Measurements from ENCODE around the gene CAPN9.
"Not testable (repeated sequence)": the region's sequence is repeated elsewhere in the genome, so short reads cannot be mapped to it uniquely, and the experiment has no call there.

The CAPN9 gene, protein sequence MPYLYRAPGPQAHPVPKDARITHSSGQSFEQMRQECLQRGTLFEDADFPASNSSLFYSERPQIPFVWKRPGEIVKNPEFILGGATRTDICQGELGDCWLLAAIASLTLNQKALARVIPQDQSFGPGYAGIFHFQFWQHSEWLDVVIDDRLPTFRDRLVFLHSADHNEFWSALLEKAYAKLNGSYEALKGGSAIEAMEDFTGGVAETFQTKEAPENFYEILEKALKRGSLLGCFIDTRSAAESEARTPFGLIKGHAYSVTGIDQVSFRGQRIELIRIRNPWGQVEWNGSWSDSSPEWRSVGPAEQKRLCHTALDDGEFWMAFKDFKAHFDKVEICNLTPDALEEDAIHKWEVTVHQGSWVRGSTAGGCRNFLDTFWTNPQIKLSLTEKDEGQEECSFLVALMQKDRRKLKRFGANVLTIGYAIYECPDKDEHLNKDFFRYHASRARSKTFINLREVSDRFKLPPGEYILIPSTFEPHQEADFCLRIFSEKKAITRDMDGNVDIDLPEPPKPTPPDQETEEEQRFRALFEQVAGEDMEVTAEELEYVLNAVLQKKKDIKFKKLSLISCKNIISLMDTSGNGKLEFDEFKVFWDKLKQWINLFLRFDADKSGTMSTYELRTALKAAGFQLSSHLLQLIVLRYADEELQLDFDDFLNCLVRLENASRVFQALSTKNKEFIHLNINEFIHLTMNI

DNA sequence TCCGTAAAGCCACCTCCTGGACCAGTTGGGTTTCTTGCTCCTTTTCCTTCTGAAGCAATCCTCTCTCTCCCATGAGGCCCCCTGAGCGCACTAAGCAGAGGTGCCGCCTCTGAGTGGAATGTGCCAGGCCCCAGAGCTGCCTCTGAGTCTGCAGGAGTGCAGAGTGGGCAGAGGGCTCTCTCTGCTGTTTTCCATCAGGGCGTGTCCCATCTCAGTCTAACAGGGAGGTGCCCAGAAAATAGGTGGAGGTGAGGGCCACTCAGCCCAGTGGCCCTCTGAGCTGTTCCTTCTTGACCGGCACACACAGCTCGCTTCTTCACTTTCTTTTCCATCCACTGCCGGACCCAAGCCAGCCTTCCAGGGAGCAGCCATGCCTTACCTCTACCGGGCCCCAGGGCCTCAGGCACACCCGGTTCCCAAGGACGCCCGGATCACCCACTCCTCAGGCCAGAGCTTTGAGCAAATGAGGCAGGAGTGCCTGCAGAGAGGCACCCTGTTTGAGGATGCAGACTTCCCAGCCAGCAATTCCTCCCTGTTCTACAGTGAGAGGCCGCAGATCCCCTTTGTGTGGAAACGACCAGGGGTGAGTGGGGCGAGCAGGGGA, at the start of gene CAPN9:
TSS of gene CAPN9 (plus strand) at position 262 of the 604 bp plus-strand sequence. CDS start at position 371, 109 bp downstream.
- ChIA-PET POLR2A (no interaction called here), CTCF (no interaction called here)
- no peak for DNase-seq (ENCODE audit: low read depth, low spot score)
- H3K4me3 ChIP-seq (ENCODE audit: low read depth, low read length), result no peak within 1 kb of the TSS
- TF ChIP-seq CTCF (IDR thresholded peaks at IDR 0.05; ENCODE audit: insufficient read depth, low read length, missing control alignments), result no peak

DNA sequence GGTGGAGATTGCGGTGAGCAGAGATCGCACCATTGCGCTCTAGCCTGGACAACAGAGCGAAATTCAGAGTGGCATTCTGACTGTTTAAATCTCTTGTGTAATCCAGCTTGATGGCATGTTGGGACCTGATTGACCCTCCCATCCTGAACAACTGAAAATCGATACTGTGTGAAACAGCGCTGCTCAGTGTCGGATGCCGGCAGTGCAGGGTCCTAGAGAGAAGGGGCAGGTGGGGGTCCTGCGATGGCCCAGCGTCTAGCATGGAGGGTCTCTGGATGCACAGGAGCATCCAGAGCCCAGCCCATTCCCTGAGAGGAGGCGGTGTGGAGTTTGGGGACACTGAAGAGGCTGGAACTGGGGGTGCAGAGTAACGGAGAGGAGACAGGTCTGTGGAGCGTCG, 49.1 kb upstream of the CAPN9 start:
- ChIA-PET POLR2A (no interaction called here), CTCF (interaction anchor here (1.1 kb wide), 1 partner anchor 75 kb away, joined by 3 read pairs; no protein-coding TSS in a partner anchor)
- TF ChIP-seq CTCF (IDR thresholded peaks at IDR 0.05; ENCODE audit: insufficient read depth, low read length, missing control alignments), result no peak
- no peak overlapping the region for H3K4me3 ChIP-seq (ENCODE audit: low read depth, low read length)
- no peak for DNase-seq (ENCODE audit: low read depth, low spot score)

GRCh38 chr1:230698964-230699363, 48.2 kb upstream of the CAPN9 start:
- DNase-seq (ENCODE audit: low read depth, low spot score); CTCF ChIA-PET; H3K4me3 ChIP-seq (ENCODE audit: low read depth, low read length); POLR2A ChIA-PET: not testable (repeated sequence)

GRCh38 chr1:230699716-230700115, 47.5 kb upstream of the CAPN9 start:
- POLR2A ChIA-PET, result no interaction called here
- DNase-seq (ENCODE audit: low read depth, low spot score), result no peak
- TF ChIP-seq CTCF (IDR thresholded peaks at IDR 0.05; ENCODE audit: insufficient read depth, low read length, missing control alignments), result no peak
- CTCF ChIA-PET, result no interaction called here
- H3K4me3 ChIP-seq (ENCODE audit: low read depth, low read length), result no peak overlapping the region

DNA sequence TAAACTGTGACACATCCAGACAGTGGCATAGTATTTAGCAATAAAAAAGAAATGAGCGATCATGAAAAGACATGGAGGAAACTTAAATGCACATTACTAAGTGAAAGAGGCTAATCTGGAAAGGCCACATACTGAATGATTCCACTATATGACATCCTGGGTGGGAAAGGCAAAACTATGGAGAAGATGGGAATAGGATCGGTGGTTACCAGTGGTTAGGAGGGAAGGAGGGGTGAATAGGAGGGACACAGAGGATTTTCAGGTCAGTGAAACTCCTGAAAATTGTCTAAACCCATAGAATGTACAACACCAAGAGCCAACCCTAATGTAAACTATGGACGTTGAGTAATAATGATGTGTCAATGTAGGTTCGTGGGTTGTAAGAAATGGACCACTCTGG, 47.1 kb upstream of the CAPN9 start:
- POLR2A ChIA-PET, result no interaction called here
- DNase-seq (ENCODE audit: low read depth, low spot score), result no peak
- no peak overlapping the region for H3K4me3 ChIP-seq (ENCODE audit: low read depth, low read length)
- CTCF ChIA-PET, result no interaction called here
- TF ChIP-seq CTCF (IDR thresholded peaks at IDR 0.05; ENCODE audit: insufficient read depth, low read length, missing control alignments), result no peak

- no peak for TF ChIP-seq CTCF (IDR thresholded peaks at IDR 0.05; ENCODE audit: insufficient read depth, low read length, missing control alignments)
- ChIA-PET POLR2A (no interaction called here), CTCF (no interaction called here)
- no peak for DNase-seq (ENCODE audit: low read depth, low spot score)
- no peak overlapping the region for H3K4me3 ChIP-seq (ENCODE audit: low read depth, low read length)
Measured at GRCh38 chr1:230701434-230701833, 45.8 kb upstream of the CAPN9 start.

Measured in AG04449 (cell line).